Right renal pelvis (tissue), 4 donors: Measurements from ENCODE around the gene SREBF2. TPM values are rescaled to one million over a fixed set of nuclear protein-coding genes. Genes with fewer than 3 reads are reported as not detected.

Experiments used
- DNase-seq, 4 donors: peaks; one replicate each; pipeline ENCODE4 v3.0.0-alpha.2; 2013; ENCODE audit warnings: low read depth in 4 of 4, low spot score in 3 of 4, missing footprints in 1 of 4
- polyA plus RNA-seq, 4 donors: library from polyadenylated mRNA; unstranded; fragments of 120-200 nt; gene quantifications; one replicate each; pipeline ENCODE4 v1.2.1, GENCODE V29; 2013; ENCODE audit not compliant: insufficient read length in 4 of 4

Gene SREBF2
- polyA plus RNA-seq, 4 donors = 94.0 to 104 (median 101) TPM

DNA sequence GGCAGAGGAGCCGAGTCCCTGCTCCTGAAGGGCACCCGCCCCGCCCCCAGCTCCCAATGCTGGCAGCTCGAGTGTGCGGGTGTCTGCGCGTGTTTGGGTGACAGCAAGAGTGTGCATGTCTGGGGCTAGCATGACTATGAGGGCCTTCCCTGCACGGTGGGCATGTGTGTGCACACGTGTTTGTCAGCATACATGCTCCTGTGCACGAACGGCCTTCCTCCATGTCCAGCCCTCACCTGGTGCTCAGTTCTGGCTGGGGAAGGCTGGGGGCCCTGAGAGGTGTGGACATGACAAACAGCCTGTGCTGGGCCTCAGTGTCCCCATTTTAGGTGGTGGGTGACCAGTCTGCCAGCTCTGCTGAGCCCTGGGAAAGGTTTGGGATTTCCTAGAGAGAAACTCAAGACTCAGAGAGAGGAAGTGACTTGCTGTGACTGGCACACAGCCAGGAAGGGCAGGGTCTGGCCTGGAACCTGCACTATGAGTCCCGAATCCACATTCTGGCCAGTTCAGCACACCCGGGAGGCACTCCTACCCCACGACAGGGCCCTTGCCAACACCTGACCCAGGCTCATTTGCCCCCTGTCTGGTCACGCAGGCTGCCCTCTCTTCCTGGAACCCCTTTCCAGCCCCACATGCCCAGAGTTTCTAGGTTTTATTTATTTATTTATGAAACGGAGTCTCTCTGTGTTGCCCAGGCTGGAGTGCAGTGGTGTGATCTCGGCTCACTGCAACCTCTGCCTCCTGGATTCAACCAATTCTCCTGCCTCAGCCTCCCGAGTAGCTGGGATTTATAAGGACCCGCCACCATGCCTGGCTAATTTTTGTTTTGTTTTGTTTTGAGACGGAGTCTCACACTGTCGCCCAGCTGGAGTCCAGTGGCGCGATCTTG, 85.2 kb downstream of the SREBF2 start:
- DNase-seq = no peak

DNA sequence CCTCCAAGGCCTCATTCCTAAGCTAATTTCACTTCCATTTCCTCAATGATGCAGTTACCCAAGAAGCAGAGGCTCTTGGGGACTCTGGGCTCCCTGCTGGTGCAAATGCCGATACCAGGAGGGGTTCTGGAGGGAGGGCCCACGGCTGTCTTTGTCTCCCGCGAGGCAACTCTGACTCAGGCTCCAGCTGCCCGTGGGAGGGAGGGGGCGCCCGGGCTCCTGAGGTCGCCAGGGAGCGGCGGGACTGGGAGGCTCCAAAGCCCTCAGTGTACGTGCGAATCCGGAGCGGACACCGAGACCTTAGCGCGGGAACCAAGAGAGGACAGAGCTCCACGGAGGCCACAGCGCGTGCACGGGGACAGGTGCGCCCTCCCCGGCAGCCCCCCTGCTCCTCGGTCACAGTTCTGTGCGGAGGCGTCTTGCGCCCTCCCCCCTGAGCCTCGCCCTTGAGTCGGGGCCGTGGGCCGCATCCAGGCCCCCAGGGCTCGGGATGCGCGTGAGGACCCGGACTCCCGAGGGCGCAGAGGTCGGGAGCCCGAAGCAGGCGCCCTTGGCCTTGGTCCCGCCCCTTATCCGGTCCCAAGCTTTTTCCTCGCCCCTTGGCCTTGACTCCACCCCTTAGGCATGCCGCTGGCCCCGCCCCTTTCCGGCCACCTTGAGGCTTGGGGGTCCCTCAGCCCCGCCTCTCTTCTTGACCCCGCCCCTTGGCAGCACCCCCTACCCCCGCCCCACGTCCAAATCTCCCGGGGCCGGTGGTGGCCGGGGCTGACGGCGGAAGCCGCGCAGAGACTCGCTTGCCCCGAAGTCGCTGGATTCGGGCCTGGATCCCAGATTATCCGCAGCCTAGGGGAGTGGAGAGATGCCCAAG, 86.7 kb downstream of the SREBF2 start:
- no peak for DNase-seq

DNA sequence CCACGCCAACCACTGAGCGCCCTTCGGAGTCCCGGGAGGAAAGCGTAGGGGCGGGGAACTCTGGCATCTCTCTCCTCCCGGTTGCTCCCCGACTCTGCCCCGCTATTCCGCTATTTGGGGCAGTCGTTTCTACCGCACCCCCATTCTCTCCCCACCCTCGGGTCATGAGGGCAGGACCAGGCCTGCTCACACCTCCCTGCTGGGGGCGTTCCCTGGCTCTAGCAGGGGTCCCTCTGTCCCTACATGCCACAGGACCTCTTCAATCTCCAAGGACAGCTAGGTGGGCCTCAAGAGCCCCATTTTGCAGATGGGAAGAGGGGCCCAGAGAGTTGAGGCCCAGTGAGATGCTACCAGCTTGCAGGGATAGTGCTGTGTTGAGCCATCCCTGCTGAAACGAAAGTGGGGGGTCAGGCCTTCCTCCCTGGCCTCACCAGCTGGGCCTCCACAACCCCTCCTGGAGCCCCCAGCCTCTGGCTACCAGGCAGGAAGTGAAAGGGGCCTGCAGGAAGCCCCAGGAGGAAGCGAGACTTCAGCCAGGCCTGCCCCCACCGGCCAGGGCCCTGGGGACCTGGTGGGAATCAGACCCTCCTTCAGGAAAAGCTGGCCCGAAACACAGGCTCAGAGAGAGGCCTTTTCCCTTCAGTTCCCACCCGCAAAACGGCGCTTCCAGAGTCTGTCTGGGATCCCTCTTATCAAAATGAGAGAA, 87.5 kb downstream of the SREBF2 start:
- no peak for DNase-seq

DNA sequence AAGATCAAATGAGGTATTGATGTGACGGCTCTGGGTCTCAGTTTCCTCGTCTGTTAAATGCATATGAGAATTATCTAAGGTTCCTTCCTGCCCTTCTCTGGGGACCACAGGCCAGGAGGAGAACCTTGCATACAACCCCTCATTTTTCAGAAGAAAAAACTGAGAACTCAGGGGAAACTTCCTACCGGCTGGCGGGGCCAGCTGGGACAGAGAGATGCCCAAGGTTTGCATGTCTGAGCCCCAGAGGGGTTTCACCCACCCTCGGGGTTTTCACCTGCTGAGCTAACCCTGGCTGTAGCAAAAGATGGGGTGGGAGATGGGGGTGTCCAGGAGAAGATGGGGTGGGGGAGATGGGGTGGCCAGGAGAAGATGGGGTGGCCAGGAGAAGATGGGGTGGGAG, 89.4 kb downstream of the SREBF2 start:
- no peak for DNase-seq

DNA sequence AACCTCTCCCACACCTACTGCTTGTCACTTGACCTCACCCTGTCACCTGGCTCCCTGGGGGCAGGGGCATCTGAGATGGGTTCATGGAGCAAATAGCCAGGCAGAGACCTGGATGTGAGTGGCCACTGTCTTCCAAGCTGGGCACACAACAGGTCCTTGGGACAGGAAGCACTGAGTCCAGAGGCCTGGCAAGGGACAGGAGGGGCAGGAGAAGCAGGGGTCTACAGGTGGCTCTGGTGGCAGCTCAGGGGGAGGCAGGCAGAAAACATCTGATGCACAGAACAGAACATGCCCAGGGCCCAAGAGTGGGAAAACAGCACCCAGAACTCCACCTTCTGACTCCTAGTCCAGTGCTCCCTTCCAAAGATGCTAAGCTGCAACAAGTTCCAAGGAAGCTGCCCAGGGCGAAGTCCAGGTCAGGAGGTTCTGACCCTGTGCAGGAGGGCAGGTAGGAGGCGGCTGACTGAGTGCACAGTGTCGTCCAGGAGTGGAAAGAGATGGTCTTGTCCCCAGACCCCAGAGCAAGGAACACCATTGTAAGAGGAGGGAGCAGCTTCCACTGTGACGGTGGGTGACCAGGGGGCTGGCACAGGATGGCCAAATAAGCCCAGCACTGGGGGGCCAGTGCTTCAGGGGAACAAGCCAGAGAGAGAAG, 90.2 kb downstream of the SREBF2 start:
- DNase-seq = no peak

DNA sequence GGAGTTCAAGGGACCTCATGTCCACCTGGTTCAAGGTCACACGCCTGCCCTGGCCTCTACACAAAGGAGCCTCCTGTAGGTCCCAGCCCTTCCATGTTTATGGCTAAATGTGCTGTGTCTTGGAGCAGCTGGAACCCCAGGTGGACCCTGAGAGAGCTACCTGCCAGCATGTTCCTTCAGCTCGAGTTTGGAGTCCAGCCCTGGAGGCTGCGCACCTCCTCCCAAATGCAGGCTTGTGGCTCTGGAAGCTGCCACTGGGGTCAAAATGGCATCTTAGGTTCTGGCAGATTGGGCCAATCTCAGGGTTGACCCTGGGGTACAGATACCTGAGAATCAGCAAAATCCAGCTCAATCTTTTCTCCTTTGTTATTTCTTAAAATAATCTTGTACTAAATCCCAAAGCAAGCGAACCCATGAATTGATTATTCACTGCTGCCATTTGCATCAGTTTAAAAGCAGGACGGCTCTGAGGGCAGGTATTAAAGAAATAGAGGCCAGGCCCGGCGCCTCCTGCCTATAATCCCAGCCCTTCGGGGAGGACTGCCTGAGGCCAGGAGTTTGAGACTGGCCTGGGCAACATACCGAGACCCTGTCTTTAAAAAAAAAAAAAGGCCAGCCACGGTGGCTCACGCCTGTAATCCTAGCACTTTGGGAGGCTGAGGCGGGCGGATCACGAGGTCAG, 90.8 kb downstream of the SREBF2 start:
- no peak for DNase-seq

DNA sequence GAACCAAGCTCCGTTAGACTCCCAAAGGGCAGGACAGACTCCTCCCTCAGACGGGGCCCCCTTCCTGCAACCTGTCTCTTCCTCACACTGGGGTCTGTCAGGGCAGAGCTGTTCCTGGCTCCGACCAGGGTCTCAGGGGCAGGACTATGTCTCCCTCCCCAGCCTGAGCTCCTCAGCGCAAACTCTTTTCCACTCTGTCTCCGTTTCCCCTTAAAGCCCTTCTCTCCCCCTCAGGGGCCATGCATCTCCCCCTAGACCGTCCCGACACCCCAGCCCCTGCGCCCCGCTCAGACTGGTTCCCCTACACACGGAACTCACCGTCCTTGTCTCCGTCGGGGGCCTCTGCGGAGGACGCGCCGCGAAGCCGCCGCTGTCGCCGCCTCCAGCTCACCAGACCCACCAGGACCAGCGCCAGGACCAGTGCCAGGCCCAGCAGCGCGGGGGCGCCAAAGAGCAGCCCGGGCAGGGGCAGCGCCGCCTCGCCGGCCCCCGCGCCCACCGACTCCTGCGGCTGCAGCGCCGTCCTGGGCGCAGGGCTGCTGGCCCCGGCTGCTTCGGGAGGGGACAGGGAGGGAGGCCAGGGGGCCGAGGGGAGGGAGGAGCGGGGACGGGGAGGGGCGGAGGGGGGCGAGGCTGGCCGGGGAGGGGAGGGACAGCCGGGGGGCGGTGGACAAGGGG, 93.0 kb downstream of the SREBF2 start:
- DNase-seq = no peak

DNA sequence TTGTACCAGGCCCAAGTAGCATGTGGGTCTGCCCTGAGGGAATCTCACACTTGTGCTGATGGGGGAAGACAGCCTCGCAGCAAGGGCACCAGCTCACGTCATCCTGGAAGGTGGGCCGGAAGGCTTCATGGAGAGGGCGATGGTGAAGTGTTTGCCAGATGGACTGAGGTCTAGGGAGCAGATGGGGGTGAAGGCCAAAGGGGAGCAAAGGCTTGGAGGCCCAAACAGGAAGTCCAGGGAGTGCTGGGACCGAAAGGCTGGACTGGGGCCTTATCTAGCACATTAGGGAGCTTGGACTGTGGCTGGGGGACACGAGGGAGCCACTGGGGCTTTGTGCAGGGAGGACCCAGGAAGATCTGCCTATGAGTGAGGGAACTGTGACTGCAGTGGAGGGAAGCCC, 94.9 kb downstream of the SREBF2 start:
- DNase-seq = no peak

DNA sequence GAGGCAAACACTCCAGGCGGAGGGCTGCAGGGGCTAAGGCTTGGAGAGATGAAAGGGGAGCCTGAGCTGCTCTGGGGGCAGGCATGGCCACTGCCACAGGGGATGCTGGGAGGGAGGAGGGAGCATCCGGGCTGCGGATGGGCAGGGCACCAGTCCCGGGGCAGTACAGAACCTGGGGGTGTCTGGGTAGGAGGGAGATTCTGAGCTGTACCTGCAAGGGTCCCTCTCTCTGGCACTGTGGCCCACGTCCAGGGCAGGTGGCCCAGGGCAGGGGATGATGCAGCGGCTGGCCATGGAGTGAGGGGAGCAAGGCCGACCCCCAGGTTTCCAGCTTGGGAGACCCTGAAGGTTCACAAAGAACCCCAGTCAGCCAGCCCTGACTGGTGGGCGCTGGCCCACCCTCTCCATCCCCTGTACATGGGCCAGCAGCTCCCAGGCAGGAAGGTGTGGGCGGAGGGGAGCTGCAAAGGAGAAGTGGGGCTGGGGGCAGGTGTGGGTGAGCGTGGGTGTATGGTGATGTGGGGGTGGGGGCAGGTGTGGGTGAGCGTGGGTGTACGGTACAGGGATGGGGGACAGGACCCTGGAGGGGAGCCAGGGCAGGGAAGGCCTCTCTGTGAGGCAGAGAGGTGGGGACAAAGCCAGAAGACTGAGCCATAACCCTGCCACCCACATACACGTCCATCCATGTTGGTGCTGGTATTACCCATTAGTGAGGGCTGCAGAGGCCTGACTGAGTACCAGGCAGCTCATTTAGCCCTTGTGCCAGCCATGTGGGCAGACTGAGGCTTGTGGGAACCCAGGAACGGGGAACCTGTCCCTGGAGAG, 95.9 kb downstream of the SREBF2 start:
- DNase-seq = no peak

DNA sequence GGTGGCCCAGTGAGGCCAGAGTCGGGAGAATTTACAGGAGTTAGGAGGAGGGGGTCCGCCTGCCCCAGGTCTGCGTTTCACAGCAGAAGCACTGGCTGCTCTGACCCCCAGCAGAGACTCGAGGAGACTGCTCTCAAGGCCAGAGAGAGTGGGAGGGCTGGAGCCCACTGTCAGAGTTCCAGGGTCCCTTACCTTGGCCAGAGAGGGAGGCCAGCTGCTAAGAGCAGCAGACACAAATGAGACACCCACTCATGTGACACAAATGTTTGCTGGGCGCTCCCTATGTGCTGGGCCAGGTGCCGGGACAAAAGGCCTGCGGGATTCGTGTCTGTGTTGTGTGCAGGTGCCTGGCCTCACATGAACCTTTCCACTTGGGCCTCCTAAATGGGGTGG, 96.5 kb downstream of the SREBF2 start:
- no peak for DNase-seq

DNA sequence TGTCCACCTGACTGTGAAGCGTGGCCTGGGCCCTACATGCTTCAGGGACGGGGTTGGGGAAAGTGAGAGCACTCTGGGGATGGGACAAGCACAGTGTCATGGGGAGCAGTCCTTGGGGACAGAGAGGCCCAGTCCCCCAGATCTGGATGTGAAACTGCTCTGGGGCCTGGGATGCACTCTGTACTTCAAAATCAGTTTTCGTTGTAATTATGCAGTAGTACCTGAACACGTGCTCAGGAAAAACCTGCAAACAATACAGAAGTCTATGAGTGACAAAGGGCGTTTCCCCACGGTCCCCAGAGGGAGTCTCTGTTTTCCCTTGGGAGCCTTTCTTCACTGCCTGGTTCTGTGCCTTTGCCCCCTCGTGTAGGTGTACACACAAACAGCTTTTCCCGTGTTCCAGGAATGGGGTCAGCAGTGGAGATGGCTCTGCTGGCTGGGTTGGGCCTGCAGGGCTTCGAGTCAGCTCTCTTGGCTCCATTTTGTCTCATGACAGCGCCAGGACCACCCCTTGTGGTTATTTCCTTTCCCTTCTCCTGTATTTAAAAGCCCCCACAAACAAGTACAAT, 98.9 kb downstream of the SREBF2 start:
- no peak for DNase-seq

DNA sequence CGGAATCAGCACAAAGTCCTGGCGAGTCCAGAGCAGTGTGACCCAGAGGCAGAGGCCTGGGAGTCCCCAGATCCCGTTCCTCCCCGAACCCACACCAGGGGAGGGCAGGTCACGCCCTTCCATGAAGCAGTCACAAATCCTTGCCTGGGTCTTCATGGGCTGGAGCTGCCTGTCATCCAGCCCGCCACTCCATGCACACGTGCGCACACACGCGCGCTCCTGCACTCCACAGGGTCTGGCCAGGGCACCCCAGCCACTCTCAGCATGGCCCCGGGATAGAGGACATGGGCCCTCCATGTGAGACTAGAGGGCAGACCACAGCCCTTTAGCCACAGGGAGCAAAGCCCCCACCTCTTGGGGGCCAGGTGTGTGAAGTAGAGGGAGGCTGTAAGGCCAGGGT, 99.4 kb downstream of the SREBF2 start:
- no peak for DNase-seq

DNA sequence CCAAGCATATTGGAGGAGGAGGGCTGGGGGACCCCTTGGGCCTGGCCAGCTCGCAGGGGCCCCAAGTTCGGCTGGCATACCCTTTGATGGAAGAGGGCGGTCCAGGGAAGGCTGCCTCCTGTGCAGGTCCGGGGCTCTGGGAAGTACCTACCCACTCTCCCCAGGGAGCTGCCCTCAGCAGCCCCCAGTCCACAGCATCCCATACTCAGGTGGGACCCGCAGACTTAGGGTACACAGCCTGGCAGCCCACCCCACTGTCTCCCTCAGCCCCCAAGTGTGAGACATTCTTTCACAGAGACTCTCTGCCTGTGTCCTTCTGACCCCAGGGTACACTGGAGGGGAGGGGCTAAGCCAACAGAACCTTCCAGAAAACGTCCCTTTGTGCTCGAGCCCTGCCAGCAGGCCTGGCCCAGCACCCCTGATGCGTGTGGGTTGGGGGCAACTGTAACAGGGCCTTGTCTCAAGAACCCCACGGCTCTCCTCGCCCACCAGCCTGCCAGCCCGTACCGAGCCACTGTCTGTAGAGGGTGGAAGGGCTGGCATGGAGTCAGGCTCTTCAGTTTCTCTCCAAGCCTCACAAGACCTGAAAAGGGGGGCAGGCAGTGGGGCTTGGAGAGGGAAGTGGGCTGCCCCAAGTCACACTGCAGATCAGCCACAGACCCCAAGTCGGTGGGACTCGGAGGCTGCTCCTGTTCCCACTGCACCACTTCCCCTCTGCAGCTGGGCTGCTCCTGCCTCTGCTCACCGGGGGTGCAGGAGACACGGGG, 100.7 kb downstream of the SREBF2 start:
- no peak for DNase-seq

DNA sequence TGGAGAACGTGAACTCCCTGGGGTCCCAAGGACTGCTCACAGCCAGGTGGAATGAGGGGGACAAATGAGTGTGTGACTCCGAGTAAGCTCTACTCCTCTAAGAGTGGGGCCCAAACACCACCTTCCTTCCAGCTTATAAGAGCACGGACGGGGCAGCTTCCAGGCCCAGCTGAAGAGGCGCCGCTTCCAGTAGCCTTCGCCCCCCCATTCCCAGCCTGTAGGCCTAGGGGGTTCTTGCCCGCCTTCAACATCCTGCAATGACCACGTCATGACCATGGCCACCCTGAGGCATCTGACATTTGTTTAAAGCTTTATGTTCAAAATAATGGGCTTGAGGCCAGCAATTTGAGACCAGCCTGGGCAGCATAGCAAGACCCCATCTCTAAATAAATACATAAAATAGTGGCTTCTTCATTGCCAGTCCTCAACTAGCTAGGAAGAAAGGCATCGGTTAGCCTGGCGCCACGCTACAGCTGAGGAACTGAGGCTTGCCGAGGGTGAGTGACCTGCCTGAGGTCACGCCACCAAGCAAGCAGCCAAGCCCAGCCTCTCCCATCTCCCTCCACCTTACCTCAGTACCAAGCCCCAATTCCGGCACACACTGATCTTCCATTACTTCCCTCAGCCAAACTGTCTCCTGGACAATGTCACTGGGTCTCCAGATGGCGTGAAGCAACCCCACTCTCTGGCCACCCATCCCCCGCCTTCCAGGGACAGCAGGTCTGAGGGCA, 101.5 kb downstream of the SREBF2 start:
- DNase-seq = no peak

DNA sequence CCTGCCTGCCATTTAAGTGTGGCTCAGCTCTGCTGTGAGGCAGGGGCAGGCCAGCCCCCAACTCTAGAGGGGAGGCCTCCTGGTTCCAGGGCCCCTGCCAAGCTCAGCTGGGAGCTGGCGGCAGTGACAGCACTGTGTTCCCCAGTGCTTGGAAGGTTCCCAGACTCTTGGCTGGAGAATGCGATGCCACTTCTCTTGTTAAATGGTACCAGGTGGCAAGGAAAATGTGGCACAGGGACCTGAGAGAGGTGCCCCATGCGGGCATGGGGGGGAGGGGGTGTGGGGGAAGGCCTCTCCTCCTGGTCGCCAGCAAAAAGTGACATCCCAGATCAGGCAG, 102.1 kb downstream of the SREBF2 start:
- no peak for DNase-seq

DNA sequence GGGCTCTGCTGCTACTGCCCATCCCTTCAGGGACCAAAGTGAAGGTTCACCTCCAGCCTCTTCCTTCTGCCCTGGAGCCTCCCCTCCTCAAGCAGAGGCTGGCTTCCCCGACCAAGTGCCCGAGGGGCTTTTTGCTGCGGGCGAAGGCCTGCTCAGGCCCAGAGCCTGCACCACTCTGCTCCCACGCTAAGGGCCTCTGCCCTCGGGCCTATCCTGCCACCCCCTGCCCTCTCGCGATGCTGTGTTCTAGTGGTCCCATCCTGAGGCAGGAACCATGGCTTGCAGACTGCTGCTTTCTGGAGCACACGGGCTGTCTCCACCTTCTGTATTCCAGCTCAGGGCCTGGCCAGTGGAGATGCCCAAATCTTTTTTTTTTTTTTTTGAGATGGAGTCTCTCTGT, 102.6 kb downstream of the SREBF2 start:
- no peak for DNase-seq

DNA sequence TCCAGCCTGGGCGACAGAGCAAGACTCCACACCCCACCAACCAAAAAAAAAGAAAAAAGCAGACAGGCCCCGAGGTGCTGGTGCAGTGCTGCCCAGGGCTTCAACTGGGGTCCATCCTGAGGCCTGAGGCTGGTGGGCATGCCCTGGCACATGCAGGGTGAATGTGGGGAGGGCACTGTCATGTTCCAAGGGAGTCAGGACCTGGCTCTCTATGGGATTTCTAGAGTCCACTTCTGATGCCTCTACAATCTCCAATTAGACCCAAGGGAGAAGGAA, 103.9 kb downstream of the SREBF2 start:
- DNase-seq = no peak
